ENCODE data around the gene KRT2.

KRT2 gene

GRCh38 chr12:52667509-52667908, 15.5 kb upstream of the KRT2 start:
- H3K4me3 ChIP-seq (ENCODE audit: low read depth, low read length), result no peak overlapping the region

GRCh38 chr12:52666471-52666870, 14.5 kb upstream of the KRT2 start:
- H3K4me3 ChIP-seq (ENCODE audit: low read depth, low read length), result no peak overlapping the region

- H3K4me3 ChIP-seq (ENCODE audit: low read depth, low read length), result no peak overlapping the region
Observed at GRCh38 chr12:52663420-52663819, 11.4 kb upstream of the KRT2 start.

GRCh38 chr12:52662918-52663229, 10.9 kb upstream of the KRT2 start:
- H3K4me3 ChIP-seq (ENCODE audit: low read depth, low read length), result no peak overlapping the region

GRCh38 chr12:52662093-52662917, 10.3 kb upstream of the KRT2 start:
- H3K4me3 ChIP-seq (ENCODE audit: low read depth, low read length), result no peak overlapping the region

GRCh38 chr12:52661668-52662067, 9.7 kb upstream of the KRT2 start:
- H3K4me3 ChIP-seq (ENCODE audit: low read depth, low read length), result no peak overlapping the region

GRCh38 chr12:52660934-52661499, 9.0 kb upstream of the KRT2 start:
- no peak overlapping the region for H3K4me3 ChIP-seq (ENCODE audit: low read depth, low read length)

- H3K4me3 ChIP-seq (ENCODE audit: low read depth, low read length), result no peak overlapping the region
Observed at GRCh38 chr12:52659951-52660350, 7.9 kb upstream of the KRT2 start.

- H3K4me3 ChIP-seq (ENCODE audit: low read depth, low read length), result no peak overlapping the region
Observed at GRCh38 chr12:52659395-52659794, 7.4 kb upstream of the KRT2 start.

- H3K4me3 ChIP-seq (ENCODE audit: low read depth, low read length), result no peak overlapping the region
Observed at GRCh38 chr12:52658196-52658595, 6.2 kb upstream of the KRT2 start.

- H3K4me3 ChIP-seq (ENCODE audit: low read depth, low read length), result no peak overlapping the region
Observed at GRCh38 chr12:52657250-52657902, 5.4 kb upstream of the KRT2 start.

- H3K4me3 ChIP-seq (ENCODE audit: low read depth, low read length), result no peak overlapping the region
Observed at GRCh38 chr12:52656616-52657015, 4.6 kb upstream of the KRT2 start.

- no peak overlapping the region for H3K4me3 ChIP-seq (ENCODE audit: low read depth, low read length)
Observed at GRCh38 chr12:52655720-52656124, 3.7 kb upstream of the KRT2 start.

- H3K4me3 ChIP-seq (ENCODE audit: low read depth, low read length), result no peak overlapping the region
Observed at GRCh38 chr12:52655251-52655650, 3.2 kb upstream of the KRT2 start.

- no peak overlapping the region for H3K4me3 ChIP-seq (ENCODE audit: low read depth, low read length)
Observed at GRCh38 chr12:52650520-52651081, 1.4 kb downstream of the KRT2 start.

GRCh38 chr12:52649066-52649465, 2.9 kb downstream of the KRT2 start:
- no peak overlapping the region for H3K4me3 ChIP-seq (ENCODE audit: low read depth, low read length)

GRCh38 chr12:52648012-52648550, 3.9 kb downstream of the KRT2 start:
- no peak overlapping the region for H3K4me3 ChIP-seq (ENCODE audit: low read depth, low read length)

- H3K4me3 ChIP-seq (ENCODE audit: low read depth, low read length), result no peak overlapping the region
Observed at GRCh38 chr12:52647601-52648000, 4.4 kb downstream of the KRT2 start.

- no peak overlapping the region for H3K4me3 ChIP-seq (ENCODE audit: low read depth, low read length)
Observed at GRCh38 chr12:52646613-52647012, 5.4 kb downstream of the KRT2 start.

- H3K4me3 ChIP-seq (ENCODE audit: low read depth, low read length), result no peak overlapping the region
Observed at GRCh38 chr12:52645982-52646381, 6.0 kb downstream of the KRT2 start.

GRCh38 chr12:52645120-52645761, 6.8 kb downstream of the KRT2 start:
- H3K4me3 ChIP-seq (ENCODE audit: low read depth, low read length), result no peak overlapping the region

Measured in iPS-11a (cell line).